Left colon (tissue), 2 donors: Measurements from ENCODE around the gene ANGPTL1. TPM values are rescaled to one million over a fixed set of nuclear protein-coding genes. Genes with fewer than 3 reads are reported as not detected.

Experiments
- ATAC-seq: fragments of 200-7000 bp; cut with Tn5 transposase; one replicate; pipeline ENCODE4 v1.9.1; 2020; ENCODE audit warnings: mild to moderate bottlenecking, moderate library complexity
- DNase-seq, 2 donors: peaks; one replicate each; pipeline ENCODE4 v3.0.0-alpha.2; 2020
- intact Hi-C, 2 donors: fragments of 100-400 bp; cut with DNase I in 1 of 2; cut with micrococcal nuclease in 1 of 2; formaldehyde crosslinking; loops; one replicate each; pipeline versions ENCODE4 v1.11.2 to v1.14.0; 2022; cut with DNase I, micrococcal nuclease
- long read RNA-seq: library from polyadenylated mRNA; unstranded; transcript quantifications from one replicate; pipeline ENCODE4 v2.0.0, GENCODE V29; 2021
- total RNA-seq, 2 donors: library from RNA; stranded (reverse); fragmentation: NEBNext Ultra II Directional; extraction: Animal tissue kit (Norgen Biotek cat#: 25700); gene quantifications; one replicate each; pipeline ENCODE4 v1.2.1, GENCODE V29; 2021
- donor health status: DM: no; HTN: no; CAD: no.
- donor health status: DM: yes; HTN: yes; CAD: no.

Gene ANGPTL1
- total RNA-seq, result 10 to 100 TPM in 1 of 2 donors, 1 to 10 TPM in 1; 2.5 to 10.6 TPM
- long read RNA-seq, partial matches to known transcripts, result 2 of 5 reads
- long read RNA-seq, other reads (novel, unspliced or antisense), result 3 of 5 reads

DNA sequence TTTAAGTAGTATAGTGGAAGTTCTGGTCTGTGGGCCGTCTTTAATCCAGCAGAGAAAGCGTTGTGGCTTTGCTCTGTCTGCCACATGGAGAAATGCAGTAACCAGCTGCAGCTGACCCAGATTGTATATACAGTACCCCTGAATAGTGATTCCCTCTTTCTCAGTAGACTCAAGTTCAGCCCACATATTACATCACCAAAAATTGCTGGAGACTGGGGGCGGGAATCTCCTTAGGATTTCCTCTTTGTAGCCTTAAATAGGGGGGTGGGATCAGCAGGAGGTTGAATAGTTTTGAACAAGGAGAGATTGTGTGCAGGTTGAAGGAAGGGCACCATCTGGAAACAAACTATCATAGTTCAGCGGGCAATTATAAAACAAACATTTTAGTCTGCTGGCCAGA is at the start of gene ANGPTL1:
Gene ANGPTL1, minus strand, starts transcription at position 134 of the 400 bp plus-strand sequence. CDS start 5,301 bp downstream, outside the sequence.
- ATAC-seq (no peak), DNase-seq (no peak)
- intact Hi-C loops, result no loop called here

GRCh38 chr1:178919581-178919980 is 48.7 kb upstream of the ANGPTL1 start:
- intact Hi-C loops, result no loop called here
- no peak for ATAC-seq
- no peak for DNase-seq

DNA sequence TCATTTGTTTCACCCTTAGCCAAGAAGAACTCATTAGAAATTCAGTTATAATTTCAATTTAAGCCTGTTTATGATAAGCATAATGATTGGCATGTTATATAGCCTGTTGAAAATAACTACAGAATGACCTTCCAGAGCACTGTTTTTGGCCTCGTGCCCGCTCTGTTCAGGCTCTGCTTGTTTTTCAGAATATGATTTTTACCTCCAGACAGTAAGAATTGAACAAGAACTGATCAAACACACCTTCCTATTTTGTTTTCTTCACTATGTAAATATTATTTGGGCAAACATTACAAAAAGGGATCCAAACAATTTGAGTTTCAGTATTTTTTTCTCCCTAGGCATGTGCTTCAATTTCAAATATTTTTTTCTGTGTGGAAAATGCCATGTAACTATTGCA is 48.1 kb upstream of the ANGPTL1 start:
- DNase-seq, result peak in 1 of 2 donors; percentile 29
- intact Hi-C loops, result no loop called here
- ATAC-seq, result no peak

DNA sequence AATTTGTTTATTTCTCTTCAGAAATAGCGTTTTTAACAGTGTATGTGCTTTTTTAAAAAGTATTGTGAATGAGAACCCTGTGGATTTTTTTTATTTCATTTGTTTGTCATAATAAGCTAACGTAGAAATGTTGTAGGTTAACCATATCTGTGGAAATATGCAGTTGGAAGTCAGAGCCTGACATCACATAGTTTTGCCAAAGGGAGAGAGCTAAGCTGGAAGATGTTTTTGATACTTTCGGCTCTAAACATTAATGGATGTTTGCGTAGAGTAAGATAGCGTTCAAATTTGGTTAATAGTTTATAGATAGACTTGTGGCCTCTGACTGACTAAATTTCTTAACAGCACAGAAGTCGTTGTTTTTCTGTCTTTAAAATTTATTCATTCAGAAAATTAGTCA is 47.4 kb upstream of the ANGPTL1 start:
- ATAC-seq, result no peak
- intact Hi-C loops, result no loop called here
- DNase-seq, result no peak

- intact Hi-C loops, result no loop called here
- no peak for DNase-seq
- ATAC-seq, result no peak
These were observed 45.7 kb upstream of the ANGPTL1 start for GRCh38 chr1:178916448-178917174.

DNA sequence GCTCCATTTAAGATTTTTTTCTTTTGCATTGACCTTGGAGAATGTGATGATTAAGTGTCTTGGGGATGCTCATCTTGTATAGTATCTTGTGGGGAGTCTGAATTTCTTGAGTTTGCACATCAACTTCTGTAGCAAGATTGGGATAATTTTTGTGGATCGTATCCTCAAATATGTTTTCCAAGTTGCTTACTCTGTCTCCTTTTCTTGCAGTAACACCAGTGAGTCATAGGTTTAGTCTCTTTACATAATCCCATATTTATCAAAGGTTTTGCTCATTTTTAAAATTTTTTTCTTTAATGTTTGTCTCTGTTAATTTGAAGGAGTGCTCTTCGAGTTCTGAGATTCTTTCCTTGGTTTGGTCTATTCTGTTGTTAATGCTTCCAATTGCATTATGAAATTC is 41.7 kb upstream of the ANGPTL1 start:
- ATAC-seq, result no peak
- intact Hi-C loops, result no loop called here

GRCh38 chr1:178910023-178910422 is 39.1 kb upstream of the ANGPTL1 start:
- DNase-seq, result no peak
- intact Hi-C loops, result no loop called here
- ATAC-seq, result no peak

More for the DNA sequence above, 41.7 kb upstream of the ANGPTL1 start:
- DNase-seq, result no peak

DNA sequence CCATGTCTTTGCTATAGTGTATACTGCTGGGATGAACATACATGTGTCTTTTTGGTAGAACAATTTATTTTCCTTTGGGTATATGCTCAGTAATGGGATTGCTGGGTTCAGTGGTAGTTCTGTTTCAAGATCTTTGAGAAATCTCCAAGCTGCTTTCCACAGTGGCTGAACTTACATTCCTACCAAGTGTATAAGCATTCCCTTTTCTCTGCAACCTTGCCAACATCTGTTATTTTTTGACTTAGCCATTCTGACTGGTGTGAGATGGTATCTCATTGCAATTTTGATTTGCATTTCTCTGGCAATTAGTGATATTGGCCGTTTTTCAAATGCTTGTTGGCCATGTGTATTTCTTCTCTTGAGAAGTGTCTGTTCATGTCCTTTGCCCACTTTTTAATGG is 37.5 kb upstream of the ANGPTL1 start:
- intact Hi-C loops, result no loop called here
- ATAC-seq, result no peak
- no peak for DNase-seq

DNA sequence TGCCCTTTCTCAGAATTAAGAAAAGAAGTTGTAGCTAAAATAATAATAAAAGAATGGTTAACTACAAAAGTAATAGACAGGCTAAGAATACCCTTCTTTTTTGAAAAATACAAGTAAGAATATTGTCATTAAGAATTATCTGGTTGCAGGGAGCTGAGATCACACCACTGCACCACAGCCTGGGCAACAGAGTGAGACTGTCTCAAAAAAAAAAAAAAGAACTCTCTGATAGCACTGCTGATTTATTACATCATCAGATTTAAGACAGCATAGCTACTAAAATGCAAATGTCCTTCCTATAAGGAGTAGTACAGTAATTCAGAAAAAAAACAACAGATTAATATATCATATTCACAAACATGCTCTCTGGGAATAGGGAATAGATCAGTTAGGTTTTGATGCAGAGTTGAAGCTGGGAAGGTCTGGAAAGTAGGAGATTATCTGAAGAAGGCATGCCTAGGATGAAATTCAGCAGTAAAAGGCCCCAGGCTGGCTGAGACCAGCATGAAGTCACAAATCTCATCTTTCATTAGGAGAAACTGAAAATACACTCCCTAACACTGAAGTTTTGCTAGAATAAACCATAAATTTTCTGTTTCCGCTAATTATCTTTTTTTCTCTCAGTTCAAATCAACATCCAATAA is 30.7 kb upstream of the ANGPTL1 start:
- no peak for ATAC-seq
- intact Hi-C loops, result no loop called here
- no peak for DNase-seq

DNA sequence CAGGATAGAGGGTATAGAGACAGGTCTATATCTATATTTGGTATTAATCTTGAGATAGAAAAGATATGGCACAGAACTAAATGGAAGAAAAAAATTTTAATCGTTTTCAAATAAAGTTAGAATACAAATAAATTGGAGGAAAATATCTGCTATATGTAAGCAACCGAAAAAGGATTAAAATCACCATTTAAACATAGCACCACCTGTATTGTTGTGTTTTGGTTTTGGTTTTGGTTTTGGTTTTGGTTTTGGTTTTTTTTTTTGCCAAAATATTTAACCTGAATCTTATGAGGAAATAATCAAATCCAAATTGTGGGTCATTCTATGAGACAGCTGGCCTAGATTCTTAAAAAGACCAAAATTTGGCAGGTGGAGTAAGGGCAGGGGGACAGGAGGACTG is 28.5 kb upstream of the ANGPTL1 start:
- DNase-seq, result no peak
- ATAC-seq, result no peak
- intact Hi-C loops, result no loop called here

DNA sequence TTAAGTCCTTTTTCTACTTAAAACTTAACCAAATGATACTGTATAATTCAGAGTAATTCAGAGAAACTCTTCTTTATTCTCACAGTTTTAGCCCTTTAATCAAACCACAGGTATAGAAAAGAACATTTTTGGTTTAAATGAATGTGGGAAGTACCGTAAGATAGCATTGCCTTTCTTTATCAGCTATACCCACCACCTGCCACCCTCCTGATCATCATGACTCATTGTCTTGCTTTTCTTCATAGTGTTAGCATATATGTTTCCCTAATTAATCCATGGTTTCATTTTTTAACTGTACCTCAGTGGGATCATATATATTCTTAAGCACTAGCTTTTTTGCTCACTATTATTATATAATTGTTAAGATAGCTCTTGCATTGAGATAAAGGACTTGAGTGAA is 27.5 kb upstream of the ANGPTL1 start:
- DNase-seq (no peak), ATAC-seq (no peak)
- intact Hi-C loops, result no loop called here

GRCh38 chr1:178895928-178896327 is 25.1 kb upstream of the ANGPTL1 start:
- ATAC-seq, result no peak
- intact Hi-C loops, result no loop called here
- no peak for DNase-seq

DNA sequence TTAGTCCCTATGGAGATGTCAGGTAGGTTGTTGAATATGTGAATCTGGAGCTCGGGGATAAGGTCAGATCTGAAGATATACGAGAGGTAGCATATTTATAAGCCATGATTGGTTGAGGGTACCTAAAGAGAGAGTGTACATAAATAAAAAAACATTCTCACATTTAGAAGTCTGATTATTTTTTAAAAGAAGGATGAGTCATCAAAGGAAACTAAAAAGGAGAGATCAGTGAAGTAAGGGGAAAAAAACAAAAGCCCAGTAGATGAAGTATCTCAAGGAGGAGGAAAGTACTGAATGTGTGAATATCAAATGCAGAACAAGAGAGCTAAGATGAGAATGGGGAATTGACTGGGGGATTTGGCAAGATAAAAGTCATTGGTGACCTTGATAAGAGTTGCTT is 15.7 kb upstream of the ANGPTL1 start:
- no peak for DNase-seq
- ATAC-seq, result no peak
- intact Hi-C loops, result no loop called here

DNA sequence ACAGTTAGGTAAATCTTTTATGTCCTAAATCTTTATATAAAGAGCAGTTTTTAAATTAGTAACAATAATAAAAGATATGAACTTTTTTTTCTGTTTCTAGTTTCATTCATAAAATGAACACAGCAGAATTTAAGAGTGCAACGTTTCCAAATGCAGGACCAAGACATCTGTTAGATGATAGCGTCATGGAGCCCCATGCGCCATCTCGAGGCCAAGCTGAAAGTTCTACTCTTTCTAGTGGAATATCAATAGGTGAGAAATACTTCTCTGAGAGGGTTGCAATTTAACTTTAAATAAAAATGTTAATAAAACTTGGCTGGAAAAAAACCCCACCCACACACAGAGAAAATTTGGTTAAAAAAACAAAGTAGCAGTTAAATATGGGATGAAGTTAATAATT is 15.0 kb upstream of the ANGPTL1 start:
- ATAC-seq (no peak), DNase-seq (no peak)
- intact Hi-C loops, result no loop called here

GRCh38 chr1:178881950-178882349 is 11.1 kb upstream of the ANGPTL1 start:
- intact Hi-C loops, result no loop called here
- ATAC-seq (no peak), DNase-seq (no peak)

DNA sequence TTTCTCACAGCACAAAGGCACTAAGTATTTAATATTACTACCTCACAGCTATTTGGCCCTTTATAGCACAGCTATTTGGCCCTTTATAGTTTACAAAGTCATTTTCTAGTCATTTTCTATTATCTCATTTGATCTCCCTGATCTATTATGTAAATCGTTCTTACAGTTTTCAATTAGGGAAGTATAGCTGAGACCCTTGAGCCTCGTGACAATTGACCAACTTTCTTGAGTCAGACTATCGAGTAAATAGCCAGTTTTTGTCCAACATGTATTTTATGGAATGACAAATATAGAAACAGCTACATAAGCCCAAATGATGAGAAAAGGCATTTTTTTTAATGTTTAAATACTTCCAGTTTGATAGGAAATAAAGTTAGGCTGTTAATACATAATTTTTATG is 7.0 kb upstream of the ANGPTL1 start:
- ATAC-seq, result no peak
- intact Hi-C loops, result no loop called here
- no peak for DNase-seq

DNA sequence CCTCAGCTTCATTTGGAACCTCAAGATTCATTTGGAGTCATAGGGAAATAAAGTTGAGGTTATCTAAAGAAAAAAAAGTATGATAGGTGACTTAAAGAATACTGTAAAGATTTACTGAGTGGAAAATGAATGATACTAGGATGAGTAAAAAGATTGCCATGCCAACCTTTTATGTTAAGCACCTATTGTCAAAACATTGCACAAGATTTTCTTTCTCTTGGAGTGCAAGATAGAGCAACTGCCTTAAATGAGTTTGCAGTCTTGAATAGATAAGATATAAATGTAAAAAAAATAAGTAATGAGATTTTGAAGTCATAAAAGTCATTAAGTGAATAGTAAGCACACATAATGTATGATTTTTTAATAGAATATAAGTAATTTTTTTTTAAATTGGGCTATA is 5.1 kb upstream of the ANGPTL1 start:
- DNase-seq (no peak), ATAC-seq (no peak)
- intact Hi-C loops, result no loop called here

- DNase-seq (no peak), ATAC-seq (no peak)
- intact Hi-C loops, result no loop called here
These were observed 4.1 kb upstream of the ANGPTL1 start for GRCh38 chr1:178874966-178875365.

GRCh38 chr1:178871551-178872320 is 859 bp upstream of the ANGPTL1 start:
- intact Hi-C loops, result no loop called here
- DNase-seq, result no peak
- ATAC-seq, result peak; percentile 75

DNA sequence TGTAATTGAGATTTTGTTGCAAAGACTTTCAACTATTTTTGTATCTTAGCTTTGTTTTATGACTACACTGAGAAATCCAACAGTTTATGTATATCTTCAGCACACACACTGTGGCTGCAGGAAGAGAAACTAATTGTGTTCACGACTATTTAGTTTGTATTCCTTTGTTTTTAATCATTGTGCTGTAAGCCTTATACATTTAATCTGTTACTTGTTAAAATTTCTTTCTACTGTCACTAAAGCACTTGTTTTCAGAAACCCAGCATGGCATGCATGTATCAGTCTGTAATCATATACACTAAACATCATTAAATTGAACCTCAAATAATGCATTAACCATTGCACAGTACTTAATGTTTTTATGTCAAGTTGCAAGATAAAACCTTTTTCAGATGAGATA is 656 bp downstream of the ANGPTL1 start:
- intact Hi-C loops, result no loop called here
- DNase-seq, result no peak
- no peak for ATAC-seq
